OCI-LY7 (cell line): ENCODE measurements around the gene PDIA6.

Experiments
- CTCF ChIP-seq: fragments of 200-600 bp; sonication (generic); conservative IDR thresholded peaks from 2 replicates; pipeline ENCODE4 v1.5.1; 2014; ENCODE audit warnings: mild to moderate bottlenecking, antibody characterized with exemption, low read length, moderate library complexity, mixed read lengths
- EZH2phosphoT487 ChIP-seq: fragments of 200-600 bp; sonication (generic); IDR thresholded peaks from 2 replicates; pipeline ENCODE4 v1.6.1; 2018; ENCODE audit warnings: low read depth, borderline replicate concordance, mild to moderate bottlenecking, mixed run types, antibody characterized with exemption, low read length, moderate library complexity, mixed read lengths

DNA sequence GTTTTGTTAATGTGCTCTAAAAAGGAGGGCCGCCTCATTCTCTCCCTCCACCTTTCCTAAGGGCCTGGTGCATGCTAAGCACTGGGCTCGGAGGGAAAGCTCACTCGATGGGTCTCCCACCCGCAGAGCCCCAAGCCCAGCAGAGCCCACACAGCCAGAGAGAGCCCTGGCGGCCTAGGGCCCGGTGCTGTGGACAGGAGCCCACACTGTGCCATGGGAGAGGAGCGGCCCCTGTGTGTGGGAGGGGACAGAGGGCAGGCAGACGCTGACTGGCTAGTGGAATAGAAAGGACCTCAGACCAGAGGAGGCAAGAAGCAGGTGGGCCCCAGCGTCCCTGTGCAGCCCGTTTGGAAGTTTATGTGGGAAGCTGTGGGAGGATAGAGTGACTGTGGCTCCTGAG is 49.7 kb upstream of the PDIA6 start:
- TF ChIP-seq CTCF (no peak), EZH2phosphoT487 (no peak)
